ENCODE data around the gene VPS26A.
A peak's percentile ranks its signal among the peaks of the same experiment; 100 is the strongest.
"Not testable (repeated sequence)": the region's sequence is repeated elsewhere in the genome, so short reads cannot be mapped to it uniquely, and the experiment has no call there.

The VPS26A gene

GRCh38 chr10:69139961-69140360 is 16.0 kb downstream of the VPS26A start:
- Mint-ChIP-seq H3K4me1 (peaks cover 20% of the 10 kb centered on the region), H3K9me3 (no peaks in the 10 kb centered on the region), H3K4me3 (no peak overlapping the region), H3K36me3 (peaks cover 56% of the 10 kb centered on the region), H3K27ac (no peak overlapping the region)
- no peak for DNase-seq (ENCODE audit: low spot score in 2 of 2)
- no peak for ATAC-seq

GRCh38 chr10:69141304-69141703 is 17.3 kb downstream of the VPS26A start:
- Mint-ChIP-seq H3K4me1 (peaks cover 26% of the 10 kb centered on the region), H3K36me3 (peaks cover 42% of the 10 kb centered on the region), H3K4me3 (no peak overlapping the region), H3K27ac (no peak overlapping the region), H3K9me3 (no peaks in the 10 kb centered on the region)
- DNase-seq (ENCODE audit: low spot score in 2 of 2) = no peak
- ATAC-seq = no peak

GRCh38 chr10:69142074-69142473 is 18.1 kb downstream of the VPS26A start:
- peaks cover 34% of the 10 kb centered on the region for H3K36me3 Mint-ChIP-seq
- not testable (repeated sequence) for ATAC-seq; DNase-seq (ENCODE audit: low spot score in 2 of 2); H3K27ac Mint-ChIP-seq; H3K9me3 Mint-ChIP-seq; H3K4me3 Mint-ChIP-seq
- H3K4me1 Mint-ChIP-seq = peaks cover 32% of the 10 kb centered on the region

DNA sequence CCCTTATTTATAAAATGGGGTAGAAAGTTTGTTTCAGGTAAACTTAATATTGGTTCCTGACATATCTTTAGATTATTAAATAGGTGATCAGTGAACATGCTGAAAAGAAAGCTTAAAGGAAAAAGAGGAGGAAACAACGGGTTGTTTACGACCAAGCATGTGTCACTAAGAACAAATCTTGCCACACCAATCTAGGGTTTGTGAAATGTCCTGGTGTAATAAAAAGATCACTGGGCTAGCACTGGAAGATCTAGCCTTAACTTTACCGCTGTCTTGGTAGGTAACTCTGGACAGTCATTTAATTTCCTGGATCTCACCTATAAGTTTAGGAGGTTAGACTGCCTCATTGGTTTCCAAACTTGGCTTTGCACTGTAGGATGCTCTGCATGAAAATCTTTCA is 19.0 kb downstream of the VPS26A start:
- no peak for ATAC-seq
- Mint-ChIP-seq H3K27ac (no peak overlapping the region), H3K4me3 (no peak overlapping the region), H3K36me3 (peaks cover 29% of the 10 kb centered on the region), H3K9me3 (no peaks in the 10 kb centered on the region), H3K4me1 (peaks cover 30% of the 10 kb centered on the region)
- no peak for DNase-seq (ENCODE audit: low spot score in 2 of 2)

DNA sequence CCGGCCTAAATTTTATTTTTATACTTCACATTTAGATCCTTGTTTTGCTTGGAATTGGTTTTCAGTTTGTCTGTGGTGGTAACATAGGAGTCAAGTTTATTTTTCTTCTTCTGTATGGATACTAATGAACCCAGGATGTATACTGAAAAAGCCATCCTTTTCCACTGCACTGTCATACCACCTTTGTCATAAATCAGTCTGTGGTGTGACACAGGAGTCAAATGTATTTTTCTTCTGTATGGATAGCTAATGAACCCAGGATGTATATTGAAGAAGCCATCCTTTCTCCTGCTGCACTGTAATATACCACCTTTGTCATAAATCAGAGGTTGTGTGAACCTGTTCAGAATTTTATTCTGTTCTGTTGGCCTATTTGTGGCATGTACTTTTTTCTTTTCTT is 21.4 kb downstream of the VPS26A start:
- ATAC-seq (no peak), DNase-seq (ENCODE audit: low spot score in 2 of 2) (no peak)
- Mint-ChIP-seq H3K36me3 (peaks cover 34% of the 10 kb centered on the region), H3K27ac (peak overlapping the region; percentile 17), H3K4me1 (peaks cover 34% of the 10 kb centered on the region), H3K4me3 (no peak overlapping the region), H3K9me3 (no peaks in the 10 kb centered on the region)

DNA sequence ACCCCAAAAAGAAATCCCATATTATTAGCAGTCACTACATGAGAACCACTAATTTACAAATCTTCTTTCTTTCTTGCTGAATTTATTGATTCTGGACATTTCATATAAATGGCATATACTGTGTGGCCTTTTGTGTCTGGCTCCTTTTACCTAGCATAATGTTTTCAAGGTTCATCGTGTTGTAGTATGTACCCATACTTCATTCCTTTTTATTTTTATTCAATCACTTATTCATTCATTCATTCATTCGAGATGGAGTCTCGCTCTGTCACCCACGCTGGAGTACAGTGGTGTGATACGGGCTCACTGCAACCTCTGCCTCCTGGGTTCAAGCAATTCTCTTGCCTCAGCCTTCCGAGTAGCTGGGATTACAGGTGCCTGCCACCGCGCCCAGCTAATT is 21.9 kb downstream of the VPS26A start:
- Mint-ChIP-seq H3K36me3 (peaks cover 34% of the 10 kb centered on the region), H3K4me1 (peaks cover 28% of the 10 kb centered on the region), H3K27ac (peak overlapping the region; percentile 17), H3K4me3 (no peak overlapping the region), H3K9me3 (no peaks in the 10 kb centered on the region)
- DNase-seq (ENCODE audit: low spot score in 2 of 2) (no peak), ATAC-seq (no peak)

DNA sequence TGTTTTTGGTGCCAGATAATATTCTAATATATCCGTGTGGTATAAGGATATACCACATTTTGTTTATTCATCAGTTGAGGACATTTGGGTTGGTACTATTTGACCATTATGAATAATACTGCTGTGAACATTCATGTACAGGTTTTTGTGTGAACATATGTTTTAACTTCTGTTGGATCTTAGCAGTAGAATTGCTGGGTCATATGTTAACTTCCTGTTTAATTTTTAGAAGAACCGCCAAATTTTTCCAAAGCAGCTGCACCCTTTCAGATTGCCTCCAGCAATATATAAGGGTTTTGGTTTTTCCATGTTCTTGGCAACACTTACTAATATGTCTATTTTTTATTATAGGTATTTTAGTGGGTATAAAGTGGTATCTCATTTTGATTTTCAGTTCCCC is 22.8 kb downstream of the VPS26A start:
- Mint-ChIP-seq H3K4me3 (no peak overlapping the region), H3K27ac (no peak overlapping the region), H3K4me1 (peaks cover 25% of the 10 kb centered on the region), H3K9me3 (no peaks in the 10 kb centered on the region), H3K36me3 (peaks cover 29% of the 10 kb centered on the region)
- ATAC-seq (no peak), DNase-seq (ENCODE audit: low spot score in 2 of 2) (no peak)

DNA sequence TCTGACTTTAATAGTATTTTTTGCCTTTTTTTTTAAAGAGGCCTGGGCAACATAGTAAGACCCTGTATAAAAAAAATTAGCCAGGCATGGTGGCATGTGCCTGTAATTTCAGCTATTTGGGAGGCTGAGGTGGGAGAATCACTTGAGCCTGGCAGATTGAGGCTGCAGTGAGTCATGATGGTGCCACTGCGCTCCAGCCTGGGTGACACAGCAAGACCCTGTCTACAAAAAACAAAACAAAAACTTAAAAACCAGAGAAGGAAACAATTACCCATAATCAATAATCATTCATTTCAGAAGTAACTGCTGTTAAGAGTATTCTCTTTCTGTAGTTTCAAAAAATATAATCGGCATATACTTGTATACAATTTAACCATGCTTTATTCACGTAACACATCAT is 28.0 kb downstream of the VPS26A start:
- Mint-ChIP-seq H3K9me3 (no peaks in the 10 kb centered on the region), H3K27ac (peak overlapping the region; percentile 21), H3K4me3 (no peak overlapping the region), H3K4me1 (peaks cover 10% of the 10 kb centered on the region), H3K36me3 (peaks cover 33% of the 10 kb centered on the region)
- ATAC-seq = peak; percentile 57
- no peak for DNase-seq (ENCODE audit: low spot score in 2 of 2)

DNA sequence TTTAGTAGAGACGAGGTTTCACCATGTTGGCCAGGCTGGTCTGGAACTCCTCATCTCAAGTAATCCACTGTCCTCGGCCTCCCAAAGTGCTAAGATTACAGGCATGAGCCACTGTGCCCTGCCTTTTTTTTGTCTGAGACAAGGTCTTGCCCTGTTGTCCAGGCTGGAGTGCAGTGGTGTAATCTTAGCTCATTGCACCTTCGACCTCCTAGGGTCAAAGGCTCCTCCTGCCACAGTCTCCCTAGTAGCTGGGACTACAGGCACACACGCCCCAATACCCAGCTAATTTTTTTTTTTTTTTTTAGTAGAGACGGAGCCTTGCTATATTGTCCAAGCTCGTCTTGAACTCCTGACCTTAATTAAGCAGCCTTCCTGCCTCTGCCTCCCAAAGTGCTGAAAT is 29.2 kb downstream of the VPS26A start:
- H3K27ac Mint-ChIP-seq = no peak overlapping the region
- H3K4me1 Mint-ChIP-seq = peaks cover 10% of the 10 kb centered on the region
- ATAC-seq (no peak), DNase-seq (ENCODE audit: low spot score in 2 of 2) (no peak)
- H3K9me3 Mint-ChIP-seq = no peaks in the 10 kb centered on the region
- H3K36me3 Mint-ChIP-seq = peaks cover 45% of the 10 kb centered on the region
- no peak overlapping the region for H3K4me3 Mint-ChIP-seq

GRCh38 chr10:69160809-69161241 is 36.8 kb downstream of the VPS26A start:
- ATAC-seq (no peak), DNase-seq (ENCODE audit: low spot score in 2 of 2) (no peak)
- H3K4me3 Mint-ChIP-seq = no peak overlapping the region
- no peaks in the 10 kb centered on the region for H3K4me1 Mint-ChIP-seq
- no peaks in the 10 kb centered on the region for H3K9me3 Mint-ChIP-seq
- H3K27ac Mint-ChIP-seq = peak overlapping the region; percentile 34
- H3K36me3 Mint-ChIP-seq = peaks cover 91% of the 10 kb centered on the region

- Mint-ChIP-seq H3K36me3 (peaks cover 94% of the 10 kb centered on the region), H3K9me3 (no peaks in the 10 kb centered on the region), H3K4me3 (no peak overlapping the region), H3K27ac (no peak overlapping the region), H3K4me1 (no peaks in the 10 kb centered on the region)
- DNase-seq (ENCODE audit: low spot score in 2 of 2) (no peak), ATAC-seq (no peak)
These were observed 44.5 kb downstream of the VPS26A start for GRCh38 chr10:69168493-69168892.

DNA sequence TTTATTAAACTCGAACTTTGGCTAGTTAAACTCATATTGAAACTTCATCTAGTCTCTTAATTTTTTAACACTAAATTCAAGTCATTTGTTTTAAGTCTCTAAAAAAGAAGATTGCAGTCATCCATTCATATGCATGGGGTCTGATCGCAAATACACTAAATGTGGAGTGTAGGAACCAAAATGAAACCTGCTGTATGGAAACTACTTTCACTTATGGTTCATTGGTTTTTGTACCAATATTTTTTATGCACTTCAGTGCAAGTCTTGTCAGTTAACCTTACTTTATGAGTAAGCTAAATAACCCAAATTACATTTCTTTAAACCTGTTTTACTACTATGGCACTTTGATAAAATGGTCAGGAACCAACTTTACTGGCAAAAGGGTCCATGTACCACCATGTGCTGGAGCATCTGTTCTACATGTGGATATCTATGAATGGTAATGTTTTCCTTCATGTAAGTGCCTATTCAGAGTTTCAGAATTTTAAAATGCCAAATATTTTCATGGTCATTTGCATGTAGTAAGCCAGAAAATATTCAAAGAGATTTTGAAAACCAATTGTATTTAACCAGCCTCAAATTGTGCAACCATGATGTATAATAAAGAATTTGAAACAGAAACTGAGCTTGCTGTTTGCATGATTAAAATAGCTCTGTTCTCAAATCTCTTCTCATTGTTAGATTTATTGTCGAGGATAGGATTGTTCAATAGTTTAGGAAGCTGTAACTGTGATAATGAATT is 48.4 kb downstream of the VPS26A start:
- H3K4me3 Mint-ChIP-seq = no peak overlapping the region
- DNase-seq (ENCODE audit: low spot score in 2 of 2) (no peak), ATAC-seq (no peak)
- H3K27ac Mint-ChIP-seq = no peak overlapping the region
- H3K4me1 Mint-ChIP-seq = no peaks in the 10 kb centered on the region
- H3K9me3 Mint-ChIP-seq = no peaks in the 10 kb centered on the region
- peaks cover 62% of the 10 kb centered on the region for H3K36me3 Mint-ChIP-seq

- peaks cover 43% of the 10 kb centered on the region for H3K36me3 Mint-ChIP-seq
- H3K9me3 Mint-ChIP-seq; DNase-seq (ENCODE audit: low spot score in 2 of 2); H3K4me3 Mint-ChIP-seq; H3K27ac Mint-ChIP-seq; ATAC-seq: not testable (repeated sequence)
- peaks cover 11% of the 10 kb centered on the region for H3K4me1 Mint-ChIP-seq
These were observed 51.3 kb downstream of the VPS26A start for GRCh38 chr10:69175326-69175725.

DNA sequence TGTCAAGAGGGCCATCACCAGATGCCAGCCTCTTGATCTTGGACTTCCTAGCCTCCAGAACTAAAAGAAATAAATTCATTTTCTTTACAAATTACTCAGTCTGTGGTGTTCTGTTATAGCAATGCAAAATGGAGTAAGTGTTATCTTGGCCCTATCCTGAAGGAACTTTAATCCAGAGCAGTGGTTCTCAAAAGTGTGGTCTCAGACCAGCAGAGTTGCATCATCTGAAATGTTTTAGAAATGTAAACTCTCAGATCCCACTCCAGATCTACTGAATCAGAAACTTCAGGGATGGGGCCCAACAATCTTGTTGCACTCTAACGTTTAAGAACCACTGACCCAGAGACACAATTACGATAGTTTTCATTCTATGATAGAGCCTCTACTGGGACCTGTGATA is 52.8 kb downstream of the VPS26A start:
- no peak overlapping the region for H3K4me3 Mint-ChIP-seq
- no peak overlapping the region for H3K27ac Mint-ChIP-seq
- H3K4me1 Mint-ChIP-seq = peaks cover 23% of the 10 kb centered on the region
- DNase-seq (ENCODE audit: low spot score in 2 of 2) (no peak), ATAC-seq (no peak)
- no peaks in the 10 kb centered on the region for H3K9me3 Mint-ChIP-seq
- H3K36me3 Mint-ChIP-seq = peaks cover 36% of the 10 kb centered on the region

GRCh38 chr10:69179089-69179742 is 55.2 kb downstream of the VPS26A start:
- peaks cover 41% of the 10 kb centered on the region for H3K4me1 Mint-ChIP-seq

More at GRCh38 chr10:69179089-69179742, 55.2 kb downstream of the VPS26A start:
- Mint-ChIP-seq H3K36me3 (peaks cover 37% of the 10 kb centered on the region), H3K9me3 (no peaks in the 10 kb centered on the region), H3K27ac (peak overlapping the region; percentile 100), H3K4me3 (peak overlapping the region; percentile 90)
- DNase-seq (ENCODE audit: low spot score in 2 of 2) (peak; percentile 6 to 67), ATAC-seq (peak; percentile 55)

Data from stimulated activated effector memory CD8-positive, alpha-beta T cell treated with anti-CD3 and anti-CD28 coated beads, Interleukin-12 subunit alpha, Interleukin-12 subunit beta, amount 100 ng/mL, for 72 hours (primary cell).